AG09309 (cell line): ENCODE data around the gene EHMT1.
A peak's percentile ranks its signal among the peaks of the same experiment; 100 is the strongest.

ENCODE experiments used
- DNase-seq: peaks from one replicate; pipeline ENCODE4 v3.0.0-alpha.2; 2010; ENCODE audit warnings: low read depth
- H3K4me3 ChIP-seq: 2 replicates; pipeline ENCODE4 v1.5.1; 2011; ENCODE audit warnings: mild to moderate bottlenecking, low read depth, low read length, moderate library complexity; ENCODE audit not compliant: control insufficient read depth
- TF ChIP-seq, protein P1 (sequence below): IDR thresholded peaks from 2 replicates; pipeline ENCODE4 v1.5.1; 2011; ENCODE audit warnings: mild to moderate bottlenecking, low read depth, low read length, inconsistent platforms; ENCODE audit not compliant: insufficient read depth, control insufficient read depth; ENCODE audit errors: missing control alignments

EHMT1 gene

GRCh38 chr9:137665697-137666512 is 47.1 kb downstream of the EHMT1 start:
- no peak overlapping the region for H3K4me3 ChIP-seq
- DNase-seq, result no peak
- TF ChIP-seq, protein P1, sequence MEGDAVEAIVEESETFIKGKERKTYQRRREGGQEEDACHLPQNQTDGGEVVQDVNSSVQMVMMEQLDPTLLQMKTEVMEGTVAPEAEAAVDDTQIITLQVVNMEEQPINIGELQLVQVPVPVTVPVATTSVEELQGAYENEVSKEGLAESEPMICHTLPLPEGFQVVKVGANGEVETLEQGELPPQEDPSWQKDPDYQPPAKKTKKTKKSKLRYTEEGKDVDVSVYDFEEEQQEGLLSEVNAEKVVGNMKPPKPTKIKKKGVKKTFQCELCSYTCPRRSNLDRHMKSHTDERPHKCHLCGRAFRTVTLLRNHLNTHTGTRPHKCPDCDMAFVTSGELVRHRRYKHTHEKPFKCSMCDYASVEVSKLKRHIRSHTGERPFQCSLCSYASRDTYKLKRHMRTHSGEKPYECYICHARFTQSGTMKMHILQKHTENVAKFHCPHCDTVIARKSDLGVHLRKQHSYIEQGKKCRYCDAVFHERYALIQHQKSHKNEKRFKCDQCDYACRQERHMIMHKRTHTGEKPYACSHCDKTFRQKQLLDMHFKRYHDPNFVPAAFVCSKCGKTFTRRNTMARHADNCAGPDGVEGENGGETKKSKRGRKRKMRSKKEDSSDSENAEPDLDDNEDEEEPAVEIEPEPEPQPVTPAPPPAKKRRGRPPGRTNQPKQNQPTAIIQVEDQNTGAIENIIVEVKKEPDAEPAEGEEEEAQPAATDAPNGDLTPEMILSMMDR, result peak; percentile 36

DNA sequence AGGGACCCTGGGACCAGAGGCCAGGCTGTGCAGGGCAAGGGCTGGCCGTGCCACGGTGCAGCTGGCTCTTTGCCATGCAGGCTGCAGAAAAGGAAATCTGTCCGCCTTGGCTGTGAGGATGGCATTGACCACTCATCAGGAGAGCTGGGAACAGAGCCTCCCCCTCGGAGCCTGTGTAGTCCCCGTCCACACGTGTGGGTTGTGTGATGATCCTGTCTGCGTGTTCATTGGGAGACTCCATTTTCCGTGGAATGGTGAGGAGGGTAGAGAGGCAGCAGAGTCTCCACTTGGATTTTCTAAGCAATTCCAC is 47.7 kb downstream of the EHMT1 start:
- H3K4me3 ChIP-seq, result no peak overlapping the region
- TF ChIP-seq, protein P1, result no peak
- DNase-seq, result no peak

DNA sequence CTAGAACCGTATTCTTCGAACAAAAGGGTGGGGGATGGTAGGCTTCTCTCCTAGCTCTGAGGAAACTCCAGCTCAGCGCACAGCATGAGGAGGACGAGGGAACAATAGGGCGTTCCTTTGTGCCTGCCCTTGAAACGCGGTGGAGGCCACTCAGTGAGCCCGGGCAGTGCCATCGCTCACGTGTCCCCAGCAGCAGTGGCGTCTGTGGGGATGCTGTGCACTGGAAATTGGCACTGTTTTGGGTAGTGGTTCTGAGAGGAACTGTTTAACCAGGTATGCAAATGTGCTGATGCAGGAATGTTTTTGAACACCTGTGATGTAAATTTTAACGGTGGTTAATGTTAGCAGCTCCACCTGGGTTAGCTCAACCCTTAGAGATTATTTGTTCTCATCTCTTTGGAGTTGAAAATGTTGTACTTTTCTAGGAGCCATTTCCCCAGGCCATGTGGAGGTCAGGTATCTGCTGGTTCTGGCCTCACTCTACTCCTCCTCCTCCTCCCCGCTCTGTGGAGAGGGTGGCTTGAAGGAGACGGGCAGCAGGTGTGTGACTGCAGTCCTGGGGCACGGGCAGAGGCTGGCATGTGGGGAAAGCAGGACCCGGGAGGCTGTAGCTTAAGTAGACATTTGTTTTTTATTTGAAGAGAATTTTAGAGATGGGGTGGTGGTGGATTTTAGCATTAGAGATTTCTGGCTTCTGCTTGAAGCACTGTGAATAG is 48.3 kb downstream of the EHMT1 start:
- DNase-seq, result no peak

GRCh38 chr9:137668203-137668602 is 49.4 kb downstream of the EHMT1 start:
- TF ChIP-seq, protein P1, result no peak
- no peak for DNase-seq
- no peak overlapping the region for H3K4me3 ChIP-seq

More for the DNA sequence above, 48.3 kb downstream of the EHMT1 start:
- TF ChIP-seq, protein P1, result no peak
- H3K4me3 ChIP-seq, result no peak overlapping the region

- TF ChIP-seq, protein P1, result no peak
- no peak overlapping the region for H3K4me3 ChIP-seq
- DNase-seq, result no peak
Measured at GRCh38 chr9:137669261-137669672, 50.5 kb downstream of the EHMT1 start.

- no peak overlapping the region for H3K4me3 ChIP-seq
- TF ChIP-seq, protein P1, result no peak
- no peak for DNase-seq
Measured at GRCh38 chr9:137670391-137671195, 51.8 kb downstream of the EHMT1 start.
